HG03565 (cell line): ENCODE measurements around the gene STON2.
"Not testable (repeated sequence)": the region's sequence is repeated elsewhere in the genome, so short reads cannot be mapped to it uniquely, and the experiment has no call there.

Source experiments
- ATAC-seq: cut with Tn5 transposase; IDR thresholded peaks from one replicate; pipeline ENCODE4 v1.9.1; 2021; ENCODE audit warnings: mild to moderate bottlenecking, moderate library complexity; ENCODE audit not compliant: unreplicated experiment

Gene STON2

GRCh38 chr14:81385419-81385818, 14.7 kb downstream of the STON2 start:
- ATAC-seq, result no peak

GRCh38 chr14:81384900-81385299, 15.2 kb downstream of the STON2 start:
- no peak for ATAC-seq

GRCh38 chr14:81382517-81383225, 17.5 kb downstream of the STON2 start:
- no peak for ATAC-seq

- not testable (repeated sequence) for ATAC-seq
These were observed 20.1 kb downstream of the STON2 start for GRCh38 chr14:81380009-81380408.

GRCh38 chr14:81371802-81372201, 28.3 kb downstream of the STON2 start:
- no peak for ATAC-seq

- ATAC-seq, result no peak
These were observed 32.6 kb downstream of the STON2 start for GRCh38 chr14:81367563-81367962.

- no peak for ATAC-seq
These were observed 33.2 kb downstream of the STON2 start for GRCh38 chr14:81366884-81367283.

GRCh38 chr14:81366214-81366613, 33.9 kb downstream of the STON2 start:
- no peak for ATAC-seq

GRCh38 chr14:81363746-81364378, 36.3 kb downstream of the STON2 start:
- ATAC-seq, result no peak

- ATAC-seq, result no peak
These were observed 46.3 kb downstream of the STON2 start for GRCh38 chr14:81353691-81354323.

GRCh38 chr14:81352413-81352812, 47.7 kb downstream of the STON2 start:
- ATAC-seq, result no peak

- no peak for ATAC-seq
These were observed 48.9 kb downstream of the STON2 start for GRCh38 chr14:81351205-81351604.

- no peak for ATAC-seq
These were observed 49.6 kb downstream of the STON2 start for GRCh38 chr14:81350344-81351130.

- no peak for ATAC-seq
These were observed 52.1 kb downstream of the STON2 start for GRCh38 chr14:81348061-81348460.

- no peak for ATAC-seq
These were observed 54.3 kb downstream of the STON2 start for GRCh38 chr14:81345781-81346180.

GRCh38 chr14:81344481-81345160, 55.5 kb downstream of the STON2 start:
- ATAC-seq, result no peak

GRCh38 chr14:81343701-81344100, 56.4 kb downstream of the STON2 start:
- no peak for ATAC-seq

- no peak for ATAC-seq
These were observed 57.1 kb downstream of the STON2 start for GRCh38 chr14:81342850-81343580.

GRCh38 chr14:81341781-81342180, 58.3 kb downstream of the STON2 start:
- ATAC-seq, result no peak

GRCh38 chr14:81341370-81341769, 58.8 kb downstream of the STON2 start:
- no peak for ATAC-seq
